MCF 10A (cell line): Measurements from ENCODE around the gene HMG20B. TPM values are rescaled to one million over a fixed set of nuclear protein-coding genes. Genes with fewer than 3 reads are reported as not detected.

Experiments used
- BruUV-seq: library from RNA; stranded (reverse); fragments of 400-500 nt; replicated peaks from 2 replicates; lab custom pipeline; 2021; lab: Mats Ljungman, UMichigan
- CTCF ChIA-PET: fragments of 300-600 bp; sonication (Branson Sonifier 250); formaldehyde crosslinking; extraction: SDS; loops from one replicate; lab custom pipeline; 2021; ENCODE audit warnings: antibody characterized with exemption, inconsistent platforms; lab: Yijun Ruan, JAX
- POLR2A ChIA-PET: fragments of 300-600, 350-650 bp; sonication (Branson Sonifier 250); formaldehyde crosslinking; extraction: SDS; loops from one replicate; lab custom pipeline; 2020; ENCODE audit warnings: antibody characterized with exemption, inconsistent platforms; lab: Yijun Ruan, JAX
- DNase-seq: peaks from one replicate; pipeline ENCODE4 v3.0.0-alpha.2; 2018; ENCODE audit not compliant: unreplicated experiment
- H3K27ac Mint-ChIP-seq: one replicate; pipeline ENCODE4 v1.8.0; 2022; ENCODE audit warnings: mild to moderate bottlenecking, low read depth, mixed read lengths; ENCODE audit not compliant: unreplicated experiment
- H3K27me3 Mint-ChIP-seq: one replicate; pipeline ENCODE4 v1.8.0; 2022; ENCODE audit warnings: mixed read lengths; ENCODE audit not compliant: insufficient read depth, unreplicated experiment
- H3K36me3 Mint-ChIP-seq: one replicate; pipeline ENCODE4 v1.8.0; 2022; ENCODE audit warnings: mild to moderate bottlenecking, moderate library complexity, mixed read lengths; ENCODE audit not compliant: insufficient read depth, unreplicated experiment
- H3K4me1 Mint-ChIP-seq: one replicate; pipeline ENCODE4 v1.8.0; 2022; ENCODE audit warnings: mixed read lengths; ENCODE audit not compliant: insufficient read depth, unreplicated experiment
- H3K4me3 Mint-ChIP-seq: one replicate; pipeline ENCODE4 v1.8.0; 2022; ENCODE audit warnings: mild to moderate bottlenecking, moderate library complexity, mixed read lengths; ENCODE audit not compliant: unreplicated experiment
- H3K9me3 Mint-ChIP-seq: one replicate; pipeline ENCODE4 v1.8.0; 2022; ENCODE audit warnings: mixed read lengths; ENCODE audit not compliant: unreplicated experiment
- intact Hi-C: fragments of 100-400 bp; cut with micrococcal nuclease; formaldehyde crosslinking; loops from 2 replicates; pipeline ENCODE4 v1.14.1; 2022
- total RNA-seq: library from RNA; stranded (reverse); gene quantifications from 2 replicates; pipeline ENCODE4 v1.2.3, GENCODE V29; 2022
- TF ChIP-seq, protein P1 (sequence below): fragments of 200-600 bp; IDR thresholded peaks from one replicate; pipeline ENCODE4 v1.8.0; 2022; ENCODE audit warnings: antibody characterized with exemption, mild to moderate bottlenecking; ENCODE audit not compliant: unreplicated experiment

The HMG20B gene
- total RNA-seq, 1 experiment from 2014 or later: 64.7 TPM

DNA sequence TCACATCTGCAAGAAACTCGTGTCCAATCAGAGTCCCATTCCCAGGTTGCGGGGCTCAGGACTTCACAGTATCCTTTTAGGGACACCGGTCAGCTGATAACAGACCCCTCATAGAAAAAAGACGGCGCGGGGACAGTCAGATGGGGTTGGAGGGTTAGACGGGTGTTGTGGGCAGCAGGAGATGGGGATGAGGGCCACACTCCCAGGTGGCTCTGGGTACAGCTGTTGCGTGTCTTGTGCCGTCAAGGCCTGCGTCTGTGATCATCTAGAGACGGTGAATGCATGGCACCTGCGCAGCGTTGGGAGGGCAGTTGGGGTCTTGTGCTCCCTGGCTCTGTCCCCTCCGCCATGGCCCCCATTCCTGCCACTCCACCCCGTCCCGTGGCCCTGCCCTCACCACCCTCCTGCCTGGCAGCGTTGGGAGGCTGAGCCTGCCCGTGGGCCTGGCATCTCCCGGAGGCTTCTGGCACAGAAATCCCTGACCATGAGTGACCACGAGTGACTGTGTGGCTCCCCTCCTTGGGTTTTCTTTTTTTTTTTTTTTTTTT is 47.8 kb upstream of the HMG20B start:
- Mint-ChIP-seq H3K36me3 (peaks cover 34% of the 10 kb centered on the region), H3K4me1 (peaks cover 11% of the 10 kb centered on the region), H3K4me3 (no peak overlapping the region), H3K9me3 (no peaks in the 10 kb centered on the region), H3K27me3 (no peaks in the 10 kb centered on the region), H3K27ac (no peak overlapping the region)
- intact Hi-C loops: no loop called here
- ChIA-PET CTCF (no interaction called here), POLR2A (no interaction called here)
- TF ChIP-seq, protein P1, sequence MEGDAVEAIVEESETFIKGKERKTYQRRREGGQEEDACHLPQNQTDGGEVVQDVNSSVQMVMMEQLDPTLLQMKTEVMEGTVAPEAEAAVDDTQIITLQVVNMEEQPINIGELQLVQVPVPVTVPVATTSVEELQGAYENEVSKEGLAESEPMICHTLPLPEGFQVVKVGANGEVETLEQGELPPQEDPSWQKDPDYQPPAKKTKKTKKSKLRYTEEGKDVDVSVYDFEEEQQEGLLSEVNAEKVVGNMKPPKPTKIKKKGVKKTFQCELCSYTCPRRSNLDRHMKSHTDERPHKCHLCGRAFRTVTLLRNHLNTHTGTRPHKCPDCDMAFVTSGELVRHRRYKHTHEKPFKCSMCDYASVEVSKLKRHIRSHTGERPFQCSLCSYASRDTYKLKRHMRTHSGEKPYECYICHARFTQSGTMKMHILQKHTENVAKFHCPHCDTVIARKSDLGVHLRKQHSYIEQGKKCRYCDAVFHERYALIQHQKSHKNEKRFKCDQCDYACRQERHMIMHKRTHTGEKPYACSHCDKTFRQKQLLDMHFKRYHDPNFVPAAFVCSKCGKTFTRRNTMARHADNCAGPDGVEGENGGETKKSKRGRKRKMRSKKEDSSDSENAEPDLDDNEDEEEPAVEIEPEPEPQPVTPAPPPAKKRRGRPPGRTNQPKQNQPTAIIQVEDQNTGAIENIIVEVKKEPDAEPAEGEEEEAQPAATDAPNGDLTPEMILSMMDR: no peak
- DNase-seq: no peak
- BruUV-seq: no TSS peak

DNA sequence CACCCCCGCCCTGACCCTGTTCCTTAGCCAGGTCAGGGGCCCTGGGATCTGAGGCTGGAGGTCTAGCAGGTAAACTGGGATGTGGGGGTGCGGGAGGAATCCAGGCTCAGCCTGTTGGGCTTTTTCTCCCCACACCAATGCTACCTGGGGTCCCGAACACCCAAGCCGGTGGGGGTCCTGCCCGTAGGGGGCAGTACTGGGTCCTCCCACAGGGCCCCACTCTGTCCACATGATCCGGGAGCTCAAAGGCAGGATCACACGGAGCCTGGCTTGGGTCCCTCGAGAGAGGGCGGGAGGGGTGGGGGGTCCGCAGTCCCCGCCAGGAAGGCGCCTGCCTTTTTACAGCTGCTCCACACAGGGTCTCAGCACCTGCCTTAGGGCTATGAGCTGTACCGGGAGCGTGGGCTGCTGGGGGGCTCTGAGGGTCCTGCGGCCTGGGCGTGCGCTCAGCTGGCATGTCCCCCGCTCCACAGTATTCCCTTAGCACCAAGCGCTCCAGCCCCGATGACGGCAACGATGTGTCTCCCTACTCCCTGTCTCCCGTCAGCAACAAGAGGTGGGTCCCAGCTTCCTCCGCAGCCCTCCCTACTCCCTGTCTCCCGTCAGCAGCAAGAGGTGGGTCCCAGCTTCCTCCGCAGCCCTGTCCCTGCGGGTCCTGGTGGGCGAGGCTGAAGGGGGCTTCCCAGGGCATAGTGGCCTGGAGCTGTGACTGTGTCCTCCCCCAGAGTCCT is 46.1 kb upstream of the HMG20B start:
- Mint-ChIP-seq H3K36me3 (peaks cover 24% of the 10 kb centered on the region), H3K27me3 (no peaks in the 10 kb centered on the region), H3K4me1 (no peaks in the 10 kb centered on the region), H3K9me3 (no peaks in the 10 kb centered on the region), H3K27ac (no peak overlapping the region), H3K4me3 (no peak overlapping the region)
- intact Hi-C loops: no loop called here
- DNase-seq: no peak
- TF ChIP-seq, protein P1: no peak
- CTCF ChIA-PET: interaction anchor here (0.5 to 1.0 kb wide), 2 partner anchors 42 to 222 kb away, joined by 3 read pairs; no protein-coding TSS in a partner anchor
- BruUV-seq: no TSS peak
- POLR2A ChIA-PET: no interaction called here

DNA sequence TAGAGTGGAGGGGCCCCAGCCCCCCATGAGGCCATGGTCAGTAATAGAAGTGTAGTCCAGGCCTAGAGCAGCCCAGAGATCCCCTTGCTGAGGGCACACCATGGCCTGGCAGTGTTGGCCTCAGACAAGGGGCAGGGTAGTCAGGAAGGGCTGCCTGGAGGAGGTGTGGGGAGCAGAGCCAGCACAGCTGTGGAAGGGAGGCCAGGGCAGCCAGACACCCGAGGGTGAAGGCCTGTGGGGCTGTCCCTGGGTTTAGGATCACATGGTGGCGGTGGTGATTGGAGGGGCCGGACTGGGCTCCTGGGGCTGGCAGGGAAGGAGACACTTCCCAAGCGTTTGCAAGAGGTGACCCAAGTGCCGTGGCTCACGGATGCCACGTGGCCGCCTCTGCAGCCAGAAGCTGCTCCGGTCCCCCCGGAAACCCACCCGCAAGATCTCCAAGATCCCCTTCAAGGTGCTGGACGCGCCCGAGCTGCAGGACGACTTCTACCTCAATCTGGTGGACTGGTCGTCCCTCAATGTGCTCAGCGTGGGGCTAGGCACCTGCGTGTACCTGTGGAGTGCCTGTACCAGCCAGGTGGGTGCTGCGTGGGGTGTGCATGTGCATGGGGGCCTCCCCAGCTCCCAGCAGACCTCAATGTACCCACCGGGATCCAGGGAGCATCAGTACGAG is 45.4 kb upstream of the HMG20B start:
- no peak for DNase-seq
- H3K9me3 Mint-ChIP-seq: no peaks in the 10 kb centered on the region
- intact Hi-C loops: no loop called here
- TF ChIP-seq, protein P1: no peak
- H3K27me3 Mint-ChIP-seq: no peaks in the 10 kb centered on the region
- no peak overlapping the region for H3K4me3 Mint-ChIP-seq
- H3K36me3 Mint-ChIP-seq: peaks cover 19% of the 10 kb centered on the region
- H3K27ac Mint-ChIP-seq: no peak overlapping the region
- no TSS peak for BruUV-seq
- H3K4me1 Mint-ChIP-seq: no peaks in the 10 kb centered on the region
- ChIA-PET CTCF (interaction anchor here (0.6 to 1.0 kb wide), 2 partner anchors 18 to 43 kb away, joined by 3 to 5 read pairs; no protein-coding TSS in a partner anchor), POLR2A (interaction anchor here (0.5 kb wide), 1 partner anchor 484 kb away, joined by 3 read pairs; no protein-coding TSS in a partner anchor)

DNA sequence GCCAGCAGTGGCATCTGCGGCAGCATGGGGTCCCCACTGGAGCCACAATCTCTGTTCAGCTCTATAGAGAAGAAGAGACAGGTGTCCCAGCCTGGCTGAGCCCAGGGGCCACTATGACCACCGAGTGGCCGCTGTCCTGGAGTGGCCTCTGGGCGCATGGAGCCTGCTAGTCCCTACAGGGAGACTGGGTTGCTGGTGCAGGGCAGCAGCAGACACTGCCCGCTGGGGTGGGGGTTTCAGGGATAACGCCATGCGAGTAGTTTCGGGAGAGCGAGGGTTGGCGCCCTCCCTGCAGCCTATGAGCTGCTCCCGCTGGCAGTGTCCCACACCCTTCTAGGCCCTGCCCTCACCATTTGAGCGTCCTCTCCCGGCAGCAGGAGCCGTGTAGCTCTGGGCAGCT is 44.7 kb upstream of the HMG20B start:
- Mint-ChIP-seq H3K27me3 (no peaks in the 10 kb centered on the region), H3K36me3 (peaks cover 22% of the 10 kb centered on the region), H3K27ac (no peak overlapping the region), H3K4me1 (no peaks in the 10 kb centered on the region), H3K9me3 (no peaks in the 10 kb centered on the region), H3K4me3 (no peak overlapping the region)
- ChIA-PET POLR2A (interaction anchor here (0.5 kb wide), 1 partner anchor 485 kb away, joined by 3 read pairs; no protein-coding TSS in a partner anchor), CTCF (interaction anchor here (0.6 kb wide), 1 partner anchor 18 kb away, joined by 5 read pairs; no protein-coding TSS in a partner anchor)
- no peak for DNase-seq
- TF ChIP-seq, protein P1: no peak
- intact Hi-C loops: no loop called here
- no TSS peak for BruUV-seq
